ENCODE results near the gene MIOX.

DNA sequence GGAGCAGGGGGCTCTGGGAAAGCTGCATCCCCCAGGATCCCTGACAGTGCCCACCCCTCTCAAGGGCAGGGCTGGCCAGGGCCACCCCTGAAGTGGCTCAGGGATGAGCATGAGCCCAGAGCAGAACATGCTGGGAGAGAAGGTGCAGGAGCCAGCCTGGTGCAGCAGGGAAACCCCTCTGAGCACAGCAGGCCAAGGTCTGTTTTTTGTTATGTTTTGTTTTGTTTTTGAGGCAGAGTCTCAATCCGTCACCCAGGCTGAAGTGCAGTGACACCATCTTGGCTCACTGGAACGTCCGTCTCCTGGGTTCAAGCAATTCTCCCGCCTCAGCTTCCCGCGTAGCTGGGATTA lies 11.0 kb upstream of the MIOX start:
- TF ChIP-seq POLR2A (IDR thresholded peaks at IDR 0.05) (no peak), CTCF (IDR thresholded peaks at IDR 0.05 in 8 of 11, conservative IDR thresholded peaks at IDR 0.05 in 3 of 11) (no peak), POLR2AphosphoS5 (IDR thresholded peaks at IDR 0.05) (no peak)
